GM12878 (cell line): Measurements from ENCODE around the gene DGAT2. TPM values are rescaled to one million over a fixed set of nuclear protein-coding genes. Genes with fewer than 3 reads are reported as not detected.

ENCODE experiments used
- ATAC-seq: fragments of 200-7000 bp; cut with Tn5 transposase; 3 replicates; pipeline ENCODE4 v1.9.1; 2020; ENCODE audit warnings: mild to moderate bottlenecking, moderate library complexity
- BruUV-seq: library from RNA; stranded (reverse); fragments of 400-500 nt; replicated peaks from 2 replicates; lab custom pipeline; 2021; lab: Mats Ljungman, UMichigan
- CTCF ChIA-PET: fragments of 300-600 bp; sonication (Branson Sonifier 250); formaldehyde crosslinking; extraction: SDS; loops from one replicate; lab custom pipeline; 2021; ENCODE audit warnings: inconsistent platforms; lab: Yijun Ruan, JAX
- POLR2A ChIA-PET: fragments of 350-600 bp; formaldehyde crosslinking; extraction: SDS; loops from one replicate; lab custom pipeline; 2021; ENCODE audit warnings: inconsistent platforms; lab: Charles Lee
- RAD21 ChIA-PET: fragments of 300-600 bp; sonication (Branson Sonifier 250); formaldehyde crosslinking; loops from one replicate; lab custom pipeline; 2023; ENCODE audit warnings: antibody characterized with exemption; ENCODE audit not compliant: unreplicated experiment; lab: Charles Lee
- SMC1A ChIA-PET: fragments of 300-600 bp; sonication (Branson Sonifier 250); formaldehyde crosslinking; loops from one replicate; lab custom pipeline; 2023; ENCODE audit not compliant: unreplicated experiment, uncharacterized antibody; lab: Charles Lee
- DNase-seq: peaks from one replicate; pipeline ENCODE4 v3.0.0-alpha.2; 2011; ENCODE audit warnings: low read depth, low spot score
- FAIRE-seq: peaks from 3 replicates; lab custom pipeline; 2011; peaks lifted over from hg19 to GRCh38; lab: Jason Lieb, UNC
- H2AFZ ChIP-seq: 2 replicates; pipeline ENCODE4 v1.6.0; 2011; ENCODE audit warnings: low read depth, low read length, control low read depth; ENCODE audit not compliant: control insufficient read depth
- H3K27ac ChIP-seq: 2 replicates; pipeline ENCODE4 v1.5.1; 2011; ENCODE audit warnings: control low read depth; ENCODE audit not compliant: control insufficient read depth, insufficient read depth
- H3K27me3 ChIP-seq, 2 experiments: replicated peaks in 1 of 2; 2 replicates each; pipeline versions ENCODE4 v1.6.0 to v1.6.1; 2011; ENCODE audit warnings: low read length in 1 of 2; ENCODE audit not compliant: control insufficient read depth in 2 of 2, insufficient read depth in 2 of 2
- H3K36me3 ChIP-seq, 2 experiments: 2 replicates each; pipeline ENCODE4 v1.5.1; 2011; ENCODE audit warnings: low read length in 1 of 2; ENCODE audit not compliant: control insufficient read depth in 2 of 2, insufficient read depth in 2 of 2
- H3K4me1 ChIP-seq: 2 replicates; pipeline ENCODE4 v1.6.1; 2011; ENCODE audit warnings: mild to moderate bottlenecking, low read length, moderate library complexity, mixed read lengths; ENCODE audit not compliant: control insufficient read depth, insufficient read depth
- H3K4me2 ChIP-seq: 2 replicates; pipeline ENCODE4 v1.6.0; 2011; ENCODE audit warnings: control low read depth; ENCODE audit not compliant: control insufficient read depth, insufficient read depth
- H3K4me3 ChIP-seq: fragments of 200-600 bp; sonication (generic); 2 replicates; pipeline ENCODE4 v1.5.1; 2016
- H3K79me2 ChIP-seq: 2 replicates; pipeline ENCODE4 v1.6.0; 2011; ENCODE audit warnings: low read length; ENCODE audit not compliant: control insufficient read depth, insufficient read depth
- H3K9ac ChIP-seq: 2 replicates; pipeline ENCODE4 v1.8.0; 2011; ENCODE audit warnings: low read length, control low read depth, mixed read lengths; ENCODE audit not compliant: control insufficient read depth, insufficient read depth
- H3K9me3 ChIP-seq: replicated peaks from 3 replicates; pipeline ENCODE4 v1.5.1; 2011; ENCODE audit warnings: mild to moderate bottlenecking, low read length; ENCODE audit not compliant: control insufficient read depth, insufficient read depth
- H4K20me1 ChIP-seq: 2 replicates; pipeline ENCODE4 v1.6.0; 2011; ENCODE audit not compliant: control insufficient read depth, insufficient read depth
- ESRRA ChIP-seq: IDR thresholded peaks from 2 replicates; pipeline ENCODE4 v1.6.1; 2012; ENCODE audit warnings: mild to moderate bottlenecking, low read length, improper control_type of control experiment
- ETV6 ChIP-seq, 2 experiments: fragments of 450-650 bp in 1 of 2; IDR thresholded peaks in 1 of 2; conservative IDR thresholded peaks in 1 of 2; 2 replicates each; pipeline ENCODE4 v1.6.1; 2014; ENCODE audit warnings: antibody characterized with exemption in 1 of 2, borderline replicate concordance in 1 of 2, low read depth in 1 of 2, mild to moderate bottlenecking in 1 of 2, moderate library complexity in 1 of 2
- PAX8 ChIP-seq: fragments of 450-650 bp; IDR thresholded peaks from 2 replicates; pipeline ENCODE4 v1.6.1; 2017; ENCODE audit warnings: mild to moderate bottlenecking, moderate library complexity
- REST ChIP-seq: IDR thresholded peaks from 2 replicates; pipeline ENCODE4 v1.6.1; 2012; ENCODE audit warnings: mild to moderate bottlenecking, low read depth, low read length
- SIN3A ChIP-seq: IDR thresholded peaks from 2 replicates; pipeline ENCODE4 v1.6.1; 2012; ENCODE audit warnings: low read depth, low read length, improper control_type of control experiment
- YBX1 ChIP-seq: fragments of 450-650 bp; IDR thresholded peaks from 2 replicates; pipeline ENCODE4 v1.6.1; 2016; ENCODE audit warnings: antibody characterized with exemption
- WGBS: methylation state at CpG from one replicate; pipeline ENCODE4 v1.1.6; 2016; ENCODE audit warnings: low lambda C conversion rate; ENCODE audit not compliant: insufficient replicate concordance, insufficient coverage; ENCODE audit errors: missing lambda C conversion rate; 5-methylcytosine and 5-hydroxymethylcytosine counted together
- in situ Hi-C: fragments of 300-500 bp; cut with MboI; formaldehyde crosslinking; loops from 9 replicates; pipeline ENCODE4 v1.14.3; 2018; ENCODE audit warnings: mixed read lengths
- intact Hi-C: fragments of 100-400 bp; cut with micrococcal nuclease; formaldehyde crosslinking; loops from one replicate; pipeline ENCODE4 v1.14.2; 2022; ENCODE audit not compliant: unreplicated experiment
- polyA plus RNA-seq, 11 experiments: library from polyadenylated mRNA; depleted of rRNA in 4 of 11; unstranded in 6 of 11; stranded (reverse) in 5 of 11; fragments of >200 nt; fragmentation: Nextera tagmentation in 4 of 11; fragmentation: Illumina TruSeq in 1 of 11; extraction: Ambion mirVana in 4 of 11; extraction: Trizol in 1 of 11; gene quantifications; 1 replicate in 1 of 11; 2 replicates in 10 of 11; pipeline versions ENCODE4 v1.2.1 to v1.2.3, GENCODE V29; 2011 to 2016; ENCODE audit warnings: inconsistent platforms in 2 of 11, missing spikeins in 2 of 11, low read depth in 1 of 11
- total RNA-seq, 4 experiments: library from RNA; depleted of rRNA in 3 of 4; stranded (reverse); fragments of >200 nt in 3 of 4; fragmentation: Illumina TruSeq in 1 of 4; extraction: Trizol in 1 of 4; gene quantifications; 2 replicates each; pipeline versions ENCODE4 v1.2.1 to v1.2.3, GENCODE V29; 2013 to 2021

DGAT2 gene
- total and polyA plus RNA-seq, 10 of the 15 experiments (the other 5 are each of a cell fraction or from before 2014, with no cell fraction given) = 5.1 to 25.9 (median 17.6) TPM

- RAD21 ChIA-PET = no interaction called here
- BruUV-seq = no TSS peak
- no peak for ATAC-seq
Observed at GRCh38 chr11:75737314-75737713, 31.3 kb upstream of the DGAT2 start.

More at GRCh38 chr11:75737314-75737713, 31.3 kb upstream of the DGAT2 start:
- no peaks in the 10 kb centered on the region for H3K79me2 ChIP-seq
- POLR2A ChIA-PET = no interaction called here
- H3K27me3 ChIP-seq = no peaks in the 10 kb centered on the region
- DNase-seq (no peak), FAIRE-seq (no peak)
- H3K4me1 ChIP-seq = no peaks in the 10 kb centered on the region
- SMC1A ChIA-PET = interaction anchor here (1.4 kb wide), 1 partner anchor 18 kb away, joined by 3 read pairs; no protein-coding TSS in a partner anchor
- in situ Hi-C loops = no loop called here
- no peaks in the 10 kb centered on the region for H4K20me1 ChIP-seq
- H3K36me3 ChIP-seq = no peaks in the 10 kb centered on the region
- 58% methylated on average over 6 of the region's 6 CpGs for WGBS
- TF ChIP-seq ESRRA (no peak), ETV6 (conservative IDR thresholded peaks at IDR 0.05 in 1 of 2, IDR thresholded peaks at IDR 0.05 in 1 of 2; ENCODE audit: borderline replicate concordance in 1 of 2, low read depth in 1 of 2) (no peak), PAX8 (no peak), YBX1 (no peak), SIN3A (no peak), REST (no peak)
- intact Hi-C loops = no loop called here
- H3K4me2 ChIP-seq = no peak overlapping the region
- no peak overlapping the region for H3K9ac ChIP-seq
- no peaks in the 10 kb centered on the region for H3K9me3 ChIP-seq
- H3K27ac ChIP-seq = no peak overlapping the region
- no peak overlapping the region for H2AFZ ChIP-seq
- H3K4me3 ChIP-seq = no peak overlapping the region
- CTCF ChIA-PET = interaction anchor here (0.8 to 1.1 kb wide), 2 partner anchors 14 to 16 kb away, joined by 3 to 4 read pairs; no protein-coding TSS in a partner anchor
